ENCODE results near the gene MAGI1.
"Not testable (repeated sequence)": the region's sequence is repeated elsewhere in the genome, so short reads cannot be mapped to it uniquely, and the experiment has no call there.

MAGI1 gene

DNA sequence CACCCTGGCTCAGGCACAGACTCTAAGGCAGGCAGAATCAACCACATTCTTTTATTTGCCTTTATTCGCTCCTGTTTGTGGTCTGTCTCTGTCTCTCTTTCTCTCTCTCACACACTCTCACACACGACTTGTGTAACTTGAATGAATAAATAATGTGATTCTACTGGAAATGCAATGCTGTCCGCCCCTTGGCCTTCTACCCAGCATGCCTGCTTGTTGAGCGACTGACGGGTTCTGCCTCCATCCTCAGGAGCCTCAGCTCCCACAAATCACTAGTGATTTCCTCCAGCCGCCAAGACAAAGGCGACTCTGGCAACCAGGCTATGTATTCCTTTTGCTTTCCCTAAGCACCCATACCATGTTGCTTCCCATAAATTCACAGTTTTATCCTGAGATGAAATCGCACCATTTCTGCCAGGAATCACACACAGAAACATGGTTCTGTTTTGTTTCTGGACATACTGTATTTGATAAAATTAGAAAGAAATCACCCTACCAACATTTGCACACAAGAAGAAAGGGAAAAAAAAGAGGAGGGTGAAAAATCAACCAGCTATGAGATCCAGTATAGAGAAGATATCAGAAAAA lies 460.8 kb downstream of the MAGI1 start:
- DNase-seq, result no peak

DNA sequence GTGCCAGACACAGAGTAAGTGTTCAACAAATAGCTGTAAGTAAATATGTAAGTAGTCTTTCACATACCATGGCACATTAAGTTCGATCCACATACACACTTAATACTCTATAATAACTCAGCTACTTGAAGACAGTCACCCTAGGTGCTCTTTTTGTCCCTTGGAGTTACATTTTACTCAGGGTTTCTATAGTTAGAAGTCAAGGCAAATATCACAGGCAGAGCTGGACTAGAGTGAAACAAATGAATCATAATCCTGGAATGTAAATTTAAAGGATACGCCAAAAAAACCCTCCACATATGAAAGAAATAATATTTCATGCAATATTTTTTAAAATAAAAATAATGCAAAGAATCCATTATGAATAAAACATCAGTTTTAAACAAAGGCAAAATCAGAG lies 461.8 kb downstream of the MAGI1 start:
- no peak for DNase-seq

DNA sequence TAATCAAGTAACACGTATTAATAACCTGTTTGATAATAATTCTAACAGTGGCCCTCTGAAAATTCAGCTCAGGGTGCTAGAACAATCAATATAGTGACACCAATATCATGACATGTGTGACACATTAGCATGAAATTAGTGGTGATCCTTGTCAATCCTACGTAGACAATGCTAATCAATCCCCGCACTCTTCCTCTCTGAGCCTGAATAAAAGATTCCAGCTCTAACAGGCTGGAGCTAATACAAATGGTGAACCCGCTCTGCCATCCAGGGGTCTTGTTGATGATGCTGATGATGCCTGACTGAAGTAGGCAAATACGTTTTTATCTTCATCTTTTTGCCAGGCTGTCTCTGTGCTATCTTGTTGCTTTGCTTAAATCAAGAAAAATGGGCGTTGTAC lies 462.5 kb downstream of the MAGI1 start:
- no peak for DNase-seq

DNA sequence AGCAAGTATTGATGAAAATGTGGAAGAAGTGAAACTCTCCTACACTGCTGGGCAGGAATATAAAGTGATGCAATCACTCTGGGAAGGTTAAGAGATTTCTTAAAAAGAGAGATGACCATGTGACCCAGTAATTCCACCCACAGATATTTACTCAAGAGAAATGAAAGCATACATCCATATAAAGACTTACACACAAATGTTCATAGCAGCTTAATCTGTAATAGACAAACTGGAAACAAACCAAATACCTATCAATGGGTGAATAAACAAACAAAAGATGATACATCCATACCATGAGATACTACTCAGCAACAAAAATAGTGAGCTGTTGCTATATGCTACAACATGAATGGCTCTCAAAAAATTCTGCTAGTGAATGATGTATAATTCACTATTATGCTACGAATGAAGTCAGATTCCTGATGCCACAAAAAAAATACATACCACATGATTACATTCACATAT lies 463.3 kb downstream of the MAGI1 start:
- DNase-seq, result peak; percentile 49

DNA sequence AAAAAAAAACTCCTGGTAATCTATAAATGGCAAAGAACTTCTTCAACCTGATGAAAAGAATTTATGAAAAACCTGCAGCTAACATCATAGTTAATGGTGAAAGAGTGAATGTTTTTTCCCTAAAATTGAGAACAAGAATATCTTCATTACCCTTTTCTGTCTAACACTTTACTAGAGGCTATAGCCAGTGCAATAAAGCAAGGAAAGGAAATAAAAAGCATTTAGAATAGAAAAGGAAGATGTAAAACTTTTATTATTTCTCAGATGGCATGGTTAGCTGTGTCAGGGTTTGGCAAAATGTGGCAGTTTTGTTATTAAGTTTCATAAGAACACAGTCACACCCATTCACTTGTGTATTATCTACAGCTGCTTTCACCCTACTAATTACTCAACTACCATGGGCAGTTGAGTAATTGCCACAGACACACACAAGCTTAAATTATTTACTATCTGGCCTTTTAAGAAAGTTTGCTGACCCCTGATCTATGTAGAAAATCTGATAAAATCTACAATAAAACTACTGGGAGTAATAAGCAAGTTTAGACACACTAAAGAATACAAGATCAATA lies 465.1 kb downstream of the MAGI1 start:
- DNase-seq, result no peak

DNA sequence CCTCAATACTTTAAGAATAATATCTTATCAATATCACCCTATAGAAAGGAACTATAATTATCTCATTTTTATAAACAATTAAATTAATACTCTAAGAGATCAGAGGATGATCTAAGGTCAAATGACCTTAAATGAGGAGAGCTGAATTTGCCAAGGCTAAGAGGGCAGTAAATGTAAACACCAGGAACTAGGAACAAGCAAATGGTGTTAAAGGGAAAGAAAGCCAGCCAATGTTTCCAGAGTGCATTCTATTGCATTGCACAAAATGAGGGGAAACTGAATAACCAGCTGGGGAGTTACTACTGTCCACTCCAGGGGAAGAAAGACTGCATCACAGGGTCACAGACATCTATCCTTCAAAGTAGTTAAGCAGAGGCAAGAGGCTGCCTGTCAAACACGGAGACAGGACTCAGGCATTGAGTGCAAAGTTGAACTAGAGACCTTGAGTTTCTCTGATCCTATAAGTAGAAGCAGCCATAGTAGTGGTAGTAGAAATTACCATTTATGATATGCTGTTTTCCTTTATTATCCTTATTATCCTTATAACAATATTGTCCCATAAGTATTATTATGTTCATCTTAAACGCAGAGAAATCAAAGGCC lies 466.4 kb downstream of the MAGI1 start:
- DNase-seq, result no peak

DNA sequence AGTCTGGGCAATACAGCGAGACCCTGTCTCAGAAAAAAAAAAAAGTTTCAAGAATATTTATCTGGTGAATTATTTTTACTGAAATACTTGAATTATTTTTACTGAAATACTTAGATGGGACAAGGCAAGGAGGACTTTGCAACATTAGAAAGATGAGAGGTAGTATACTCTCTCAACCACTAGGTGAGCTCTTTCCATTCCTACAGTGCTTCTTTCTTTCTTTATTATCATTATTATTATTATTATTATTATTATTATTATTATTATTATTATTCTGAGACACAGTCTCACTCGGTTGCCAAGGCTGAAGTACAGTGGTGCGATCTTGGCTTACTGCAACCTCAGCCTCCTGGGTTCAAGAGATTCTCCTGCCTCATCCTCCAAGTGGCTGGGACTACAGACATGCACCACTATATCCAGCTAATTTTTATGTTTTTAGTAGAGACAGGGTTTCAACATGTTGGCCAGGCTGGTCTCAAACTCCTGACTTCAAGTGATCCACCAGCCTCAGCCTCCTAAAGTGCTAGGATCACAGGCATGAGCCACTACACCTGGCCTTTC lies 468.8 kb downstream of the MAGI1 start:
- DNase-seq, result no peak

DNA sequence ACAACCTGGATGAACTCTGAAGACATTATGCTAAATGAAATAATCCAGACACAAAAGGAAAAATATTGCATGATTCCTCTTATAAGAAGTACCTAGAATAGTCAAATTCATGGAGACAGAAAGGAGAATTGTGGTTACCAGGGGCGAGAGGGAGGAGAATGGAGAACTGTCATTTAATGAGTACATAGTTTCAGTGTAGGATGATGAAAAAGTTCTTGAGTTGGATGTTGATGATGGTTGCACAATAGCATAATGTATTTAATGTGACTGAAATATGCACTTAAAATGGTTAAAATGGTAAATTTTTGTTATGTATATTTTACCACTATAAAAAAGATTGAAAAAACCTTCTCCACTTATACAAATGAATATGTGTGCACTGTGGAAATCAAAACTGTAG lies 469.6 kb downstream of the MAGI1 start:
- no peak for DNase-seq

DNA sequence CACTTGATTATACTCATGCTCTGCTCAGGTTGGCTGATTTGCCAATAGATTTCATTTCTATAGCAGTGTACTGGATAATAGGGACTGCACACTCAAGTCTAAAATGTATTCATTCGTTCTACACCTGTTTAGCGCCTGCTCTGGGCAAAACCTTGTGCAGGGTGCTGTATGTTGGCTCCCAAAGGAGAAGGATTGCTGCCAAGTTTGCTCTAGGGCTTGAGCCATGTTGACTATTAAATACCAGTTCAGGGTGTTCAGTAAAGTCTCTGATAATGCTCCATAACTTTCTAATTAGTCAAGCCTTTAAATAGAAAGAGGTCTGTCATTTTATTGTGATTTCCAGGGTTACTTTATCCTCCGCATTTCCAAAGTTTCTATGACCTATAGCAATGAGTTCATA lies 470.2 kb downstream of the MAGI1 start:
- DNase-seq, result no peak

DNA sequence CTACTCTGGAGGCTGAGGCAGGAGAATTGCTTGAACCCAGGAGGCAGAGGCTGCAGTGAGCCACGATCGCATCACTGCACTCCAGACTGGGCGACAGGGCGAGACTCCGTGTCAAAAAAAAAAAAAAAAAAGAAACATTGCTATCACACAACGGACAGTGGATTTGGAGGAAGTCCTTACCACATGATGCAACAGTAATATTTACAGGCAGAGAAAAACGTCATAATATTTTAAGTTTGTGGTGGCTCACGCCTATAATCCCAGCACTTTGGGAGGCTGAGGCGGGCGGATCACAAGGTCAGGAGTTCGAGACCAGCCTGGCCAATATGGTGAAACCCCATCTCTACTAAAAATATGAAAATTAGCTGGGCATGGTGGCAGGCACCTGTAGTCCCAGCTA lies 473.0 kb downstream of the MAGI1 start:
- DNase-seq, result not testable (repeated sequence)

DNA sequence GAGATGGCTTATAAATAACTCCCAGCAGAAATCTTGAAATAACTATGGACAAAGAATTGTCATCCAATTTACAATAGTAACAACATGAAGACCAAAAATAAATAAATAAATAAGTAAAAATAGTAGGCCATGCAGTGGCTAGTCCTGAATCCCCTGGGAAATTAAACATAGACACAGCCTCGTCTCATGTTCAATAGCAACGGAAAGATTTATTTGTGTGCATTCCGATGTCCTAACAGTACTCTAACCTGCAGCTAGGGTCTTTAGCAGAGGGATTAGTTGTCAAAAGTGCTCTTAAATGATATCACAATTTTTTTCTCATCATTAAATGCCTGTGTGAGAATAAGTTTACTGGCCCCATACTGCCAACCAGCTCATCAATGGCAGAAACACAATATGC lies 474.2 kb downstream of the MAGI1 start:
- no peak for DNase-seq

DNA sequence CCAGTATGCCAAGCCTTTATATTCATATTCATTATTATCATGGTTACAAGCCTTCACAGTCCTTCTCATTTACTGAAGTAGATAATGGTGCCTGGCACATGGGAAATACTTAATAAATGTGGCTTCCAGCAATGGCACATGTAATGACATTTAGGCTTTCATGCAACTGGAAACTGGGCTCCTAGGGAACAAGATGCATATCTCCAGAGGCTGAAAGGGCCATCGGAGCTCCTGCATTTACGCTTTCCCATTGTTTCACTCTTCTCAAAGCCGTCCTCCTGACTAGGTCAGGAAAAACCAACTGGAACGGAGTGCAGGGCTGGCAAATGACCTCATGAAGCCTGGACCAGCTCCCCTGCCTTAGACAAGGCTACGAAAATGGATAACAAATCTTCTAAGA lies 474.9 kb downstream of the MAGI1 start:
- DNase-seq, result no peak

DNA sequence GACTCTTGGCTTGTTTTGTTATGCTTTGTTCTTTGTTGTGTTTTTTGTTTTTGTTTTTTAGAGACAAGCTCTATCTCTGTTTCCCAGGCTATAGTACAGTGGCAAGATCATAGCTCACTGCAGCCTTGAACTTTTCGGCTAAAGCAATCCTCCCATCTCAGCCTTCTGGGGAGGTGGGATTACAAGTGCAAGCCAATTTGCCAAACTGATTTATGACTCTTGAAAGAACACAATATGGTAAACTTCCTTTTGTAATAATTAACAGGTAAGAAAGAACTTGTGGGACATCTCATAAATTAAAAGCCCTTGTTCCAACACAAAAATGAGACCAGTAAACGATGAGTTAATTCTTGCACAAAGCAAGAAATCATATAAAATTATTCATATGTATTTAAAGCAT lies 476.3 kb downstream of the MAGI1 start:
- DNase-seq, result no peak

DNA sequence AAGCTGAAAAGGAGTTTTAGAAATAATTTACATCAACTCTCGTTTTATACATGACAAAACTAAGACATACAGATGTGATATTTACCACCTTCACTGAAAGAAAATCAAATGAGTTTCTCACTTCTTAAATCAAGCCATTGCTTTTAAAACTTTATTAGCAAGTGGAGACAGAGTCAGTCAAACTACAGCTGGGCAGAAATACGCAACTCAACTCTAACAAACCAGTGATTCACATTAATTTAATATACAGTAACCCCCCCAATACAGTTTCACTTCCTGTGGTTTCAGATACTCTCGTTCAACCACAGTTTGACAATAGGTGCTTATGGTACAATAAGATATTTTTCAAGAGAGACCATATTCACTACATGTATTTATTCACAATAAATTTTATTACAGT lies 477.1 kb downstream of the MAGI1 start:
- DNase-seq, result no peak

DNA sequence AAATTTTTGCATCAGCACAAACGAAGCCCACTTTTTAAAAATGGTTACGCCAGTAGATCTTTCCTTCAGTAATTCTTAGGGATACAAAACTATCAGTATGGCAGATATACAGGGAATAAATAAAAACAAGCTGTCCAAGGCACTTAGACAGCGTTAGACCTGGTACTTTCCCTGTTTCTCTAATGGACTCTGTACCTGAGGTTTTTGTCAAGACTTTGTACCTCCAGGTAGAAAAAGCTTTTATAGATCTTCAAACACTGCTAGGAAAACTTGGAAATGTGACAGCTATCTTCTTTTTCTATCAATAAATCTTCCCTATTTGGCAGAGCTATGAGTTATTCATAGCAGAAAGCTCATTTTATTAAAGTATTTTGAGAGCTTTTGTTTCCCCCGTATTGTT lies 477.8 kb downstream of the MAGI1 start:
- no peak for DNase-seq

DNA sequence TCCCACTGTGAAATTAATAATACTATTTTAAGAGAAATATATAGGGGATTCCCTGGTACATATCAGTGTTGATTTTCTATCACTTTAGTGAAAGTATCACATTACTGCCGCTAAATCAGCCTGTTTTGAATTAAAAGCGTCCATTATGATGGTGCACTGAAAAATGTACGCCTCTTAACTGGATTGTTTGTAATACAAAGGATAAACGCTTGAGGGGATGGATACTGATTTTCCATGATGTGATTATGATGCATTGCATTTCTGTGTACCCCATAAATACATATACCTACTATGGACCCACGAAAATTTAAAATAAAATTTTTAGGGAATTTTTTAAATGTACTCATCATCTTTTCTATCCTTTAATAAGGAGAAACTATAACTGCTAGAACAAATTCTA lies 478.6 kb downstream of the MAGI1 start:
- DNase-seq, result no peak

DNA sequence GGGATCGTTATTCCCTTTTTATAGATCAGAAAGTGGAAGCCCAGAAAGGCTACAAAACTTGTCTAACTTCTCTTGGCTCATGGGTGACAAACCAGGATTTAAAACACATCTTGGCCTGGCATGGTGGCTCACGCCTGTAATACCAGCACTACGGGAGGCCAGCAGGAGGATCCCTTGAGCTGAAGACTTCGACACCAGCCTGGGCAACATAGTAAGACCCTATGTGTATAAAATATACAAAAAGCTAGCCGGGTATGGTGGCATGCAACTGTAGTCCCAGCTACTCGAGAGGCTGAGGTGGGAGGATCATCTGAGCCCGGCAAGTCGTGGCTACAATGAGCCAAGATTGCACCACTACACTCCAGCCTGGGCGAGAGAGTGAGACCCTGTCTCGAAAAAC lies 479.1 kb downstream of the MAGI1 start:
- DNase-seq, result no peak

DNA sequence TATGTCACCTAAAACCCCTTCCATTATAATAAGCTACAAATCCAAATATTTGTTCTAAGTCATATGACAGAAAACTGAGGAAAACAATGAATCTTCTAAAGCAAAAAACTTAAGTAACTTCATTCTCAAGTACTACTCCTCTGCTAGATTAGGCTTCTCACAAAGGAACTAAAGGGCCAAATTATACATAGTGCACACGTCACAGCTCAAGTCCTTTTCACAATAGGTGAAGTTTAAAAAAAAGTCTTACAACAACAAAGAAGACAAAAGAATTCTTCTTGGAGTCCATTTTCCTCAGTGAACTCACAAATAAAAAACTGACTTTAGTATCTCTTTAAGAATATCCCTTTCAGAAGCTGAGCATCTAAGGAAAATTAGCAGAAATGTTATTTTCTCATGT lies 479.9 kb downstream of the MAGI1 start:
- DNase-seq, result no peak

DNA sequence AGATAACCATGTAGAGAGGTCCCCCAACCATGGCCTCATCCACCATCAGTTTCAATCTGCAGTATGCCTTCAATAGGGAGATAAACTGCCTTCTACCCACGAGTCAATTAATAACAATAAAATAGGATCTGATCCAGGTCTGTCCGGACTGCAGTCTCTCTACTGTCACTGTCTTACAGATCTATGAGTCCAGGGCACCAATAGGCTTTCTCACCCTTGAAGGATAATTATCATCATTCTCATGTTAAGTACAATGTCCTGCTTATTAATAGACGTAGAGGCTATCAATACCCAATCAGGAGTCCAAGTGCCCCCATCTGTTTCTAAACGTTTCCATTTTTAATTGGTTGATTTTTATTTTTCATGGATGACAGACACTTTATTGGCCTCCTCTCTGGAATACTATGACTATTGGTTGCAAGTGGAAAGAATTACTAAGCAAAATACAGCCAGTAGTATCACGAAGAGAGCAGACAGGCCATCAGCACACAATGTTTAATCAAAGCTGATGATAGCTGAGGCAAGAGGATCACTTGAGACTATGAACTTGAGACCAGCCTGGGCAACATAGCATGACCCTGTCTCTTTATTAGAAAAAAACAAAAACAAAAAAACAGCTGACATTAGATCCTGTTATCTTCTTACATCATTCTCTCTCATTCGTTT lies 480.7 kb downstream of the MAGI1 start:
- DNase-seq, result no peak

DNA sequence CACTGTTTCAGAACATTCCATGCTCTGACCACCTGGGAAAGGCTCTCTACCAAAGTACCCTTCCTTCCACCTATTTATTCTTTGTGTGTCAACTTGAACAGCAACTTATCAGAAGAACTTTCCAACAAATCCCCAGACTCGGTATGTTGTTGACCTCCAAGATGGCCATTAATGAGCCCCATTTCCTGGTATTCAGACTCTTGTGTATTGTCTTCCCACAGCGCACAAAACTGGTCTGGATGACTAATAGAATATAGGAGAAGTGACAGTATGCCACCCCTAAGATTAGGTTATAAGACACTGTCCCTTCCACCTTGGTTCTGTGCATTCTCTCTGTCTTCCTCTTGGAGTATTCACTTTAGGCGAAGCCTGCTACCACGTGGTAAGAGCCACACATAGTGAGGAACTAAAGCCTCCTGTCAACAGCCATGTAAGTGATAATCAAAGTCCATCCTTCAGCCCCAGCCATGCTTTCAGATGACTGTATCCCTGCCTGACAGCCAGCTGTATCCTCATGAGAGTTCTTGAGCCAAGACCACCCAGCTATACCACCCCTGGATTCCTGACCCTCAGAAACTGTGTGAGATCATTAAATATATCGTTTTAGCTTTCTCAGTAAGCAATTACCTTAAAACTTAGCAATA lies 481.7 kb downstream of the MAGI1 start:
- no peak for DNase-seq

DNA sequence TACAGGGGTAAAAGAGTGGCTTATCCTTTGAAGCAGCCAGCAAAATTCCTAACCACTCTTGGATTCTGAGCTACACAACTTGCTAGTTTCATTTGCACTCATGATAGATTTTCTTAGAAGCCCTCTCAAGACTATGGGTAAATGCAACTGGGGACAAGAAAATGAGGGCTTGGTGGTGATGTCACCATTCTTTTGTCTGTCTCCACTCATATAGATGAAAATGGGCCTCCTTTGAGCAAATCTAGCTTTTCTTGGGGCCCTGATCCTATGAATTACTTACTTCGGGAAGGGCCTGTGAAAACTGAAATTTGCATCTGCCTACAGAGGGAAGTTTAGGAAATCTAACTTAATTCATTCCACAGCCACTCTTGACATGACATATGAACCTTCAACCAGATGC lies 486.3 kb downstream of the MAGI1 start:
- DNase-seq, result no peak

DNA sequence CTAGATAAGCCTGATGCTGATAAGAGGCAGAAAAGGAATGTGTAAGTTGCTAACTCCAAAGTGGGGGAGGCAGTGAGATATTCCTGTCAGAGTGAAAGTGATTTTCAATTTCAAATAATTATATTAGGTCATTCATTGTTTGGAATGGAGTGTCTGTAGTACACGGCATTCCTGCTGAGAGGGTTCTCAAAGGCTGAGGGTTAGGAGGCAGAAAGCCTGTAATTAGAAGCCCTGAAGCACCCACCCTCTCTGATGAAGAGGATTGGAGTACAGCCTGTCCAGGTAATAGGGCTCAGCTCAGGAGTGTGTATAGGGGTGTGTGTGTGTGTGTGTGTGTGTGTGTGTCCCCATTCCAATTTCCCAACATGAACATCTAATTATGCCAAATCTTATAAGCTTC lies 486.8 kb downstream of the MAGI1 start:
- peak; percentile 5 for DNase-seq

DNA sequence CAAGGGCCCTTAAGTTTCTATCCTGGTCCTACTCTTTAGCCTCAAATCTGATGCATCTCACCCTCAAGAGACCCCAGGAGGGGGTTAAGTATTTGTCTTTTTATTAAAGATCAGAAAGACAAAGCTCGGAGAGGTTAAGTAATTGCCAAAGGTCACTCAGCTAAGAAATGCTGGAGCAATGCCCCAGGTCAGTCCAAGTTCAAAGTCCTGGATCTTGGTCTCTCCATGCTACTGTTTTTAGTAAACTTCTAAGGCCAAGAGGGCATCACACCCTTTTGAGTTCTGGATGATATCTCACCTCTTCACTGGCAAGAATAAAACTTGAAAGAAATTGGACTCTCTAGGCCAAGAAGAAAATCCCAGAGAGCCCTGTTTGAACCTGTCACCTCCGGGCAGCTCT lies 488.6 kb downstream of the MAGI1 start:
- DNase-seq, result no peak

DNA sequence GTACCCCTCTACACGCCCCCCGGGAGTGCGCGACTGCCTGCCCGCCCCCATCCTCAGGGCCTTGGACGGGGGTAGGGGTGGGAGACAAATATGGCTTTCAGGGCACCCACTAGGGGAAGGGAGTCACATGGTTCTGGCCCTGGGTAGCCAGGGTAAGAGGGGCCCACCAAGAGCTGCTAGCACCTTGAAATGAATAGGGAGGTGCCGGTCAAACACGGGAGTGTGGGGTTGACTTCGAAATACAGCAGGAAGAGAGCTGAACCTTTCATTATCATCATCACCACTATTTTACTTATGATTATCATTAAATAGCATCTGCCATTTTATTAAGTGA lies 489.1 kb downstream of the MAGI1 start:
- no peak for DNase-seq
